OCI-LY7 (cell line): ENCODE results near the gene PRB2. TPM values are rescaled to one million over a fixed set of nuclear protein-coding genes. Genes with fewer than 3 reads are reported as not detected.
"Not testable (repeated sequence)": the region's sequence is repeated elsewhere in the genome, so short reads cannot be mapped to it uniquely, and the experiment has no call there.

Source experiments
- BruUV-seq: library from RNA; stranded (reverse); fragments of 400-500 nt; replicated peaks from 2 replicates; lab custom pipeline; 2021; lab: Mats Ljungman, UMichigan
- CTCF ChIA-PET: fragments of 300-600 bp; sonication (Branson Sonifier 250); formaldehyde crosslinking; loops from one replicate; lab custom pipeline; 2022; ENCODE audit warnings: antibody characterized with exemption; ENCODE audit not compliant: unreplicated experiment; lab: Charles Lee
- POLR2A ChIA-PET: fragments of 300-600 bp; sonication (Branson Sonifier 250); formaldehyde crosslinking; loops from one replicate; lab custom pipeline; 2022; ENCODE audit warnings: antibody characterized with exemption; lab: Charles Lee
- DNase-seq: peaks from one replicate; pipeline ENCODE4 v3.0.0-alpha.2; 2015; ENCODE audit warnings: low spot score
- H2AFZ ChIP-seq: fragments of 200-600 bp; sonication (generic), shearing (Covaris generic); 2 replicates; pipeline ENCODE4 v1.6.1; 2014; ENCODE audit warnings: mild to moderate bottlenecking, antibody characterized with exemption, low read length, moderate library complexity
- H3K27ac ChIP-seq: fragments of 200-600 bp; sonication (generic); 2 replicates; pipeline ENCODE4 v1.5.1; 2014; ENCODE audit warnings: mixed run types, low read depth, mild to moderate bottlenecking, moderate library complexity, low read length, inconsistent platforms; ENCODE audit not compliant: poor library complexity, severe bottlenecking
- H3K36me3 ChIP-seq: fragments of 200-600 bp; sonication (generic); 2 replicates; pipeline ENCODE4 v1.6.1; 2014; ENCODE audit warnings: mild to moderate bottlenecking, antibody characterized with exemption, low read length, moderate library complexity, mixed read lengths; ENCODE audit not compliant: insufficient read depth
- H3K4me1 ChIP-seq: fragments of 200-600 bp; sonication (generic); 2 replicates; pipeline ENCODE4 v1.5.1; 2014; ENCODE audit warnings: mild to moderate bottlenecking, low read length; ENCODE audit not compliant: insufficient read depth, poor library complexity, severe bottlenecking
- H3K4me2 ChIP-seq: fragments of 200-600 bp; sonication (generic); 2 replicates; pipeline ENCODE4 v1.6.1; 2014; ENCODE audit warnings: mild to moderate bottlenecking, low read length
- H3K4me3 ChIP-seq: fragments of 200-600 bp; sonication (generic); 2 replicates; pipeline ENCODE4 v1.5.1; 2014; ENCODE audit warnings: mild to moderate bottlenecking, low read depth, low read length; ENCODE audit not compliant: poor library complexity, severe bottlenecking
- H3K79me2 ChIP-seq: fragments of 200-600 bp; sonication (generic); 2 replicates; pipeline ENCODE4 v1.6.1; 2016; ENCODE audit warnings: low read depth, mild to moderate bottlenecking, low read length, moderate library complexity, mixed read lengths; ENCODE audit not compliant: insufficient read depth
- H3K9me2 ChIP-seq: fragments of 200-600 bp; sonication (generic); 2 replicates; pipeline ENCODE4 v1.6.1; 2016; ENCODE audit warnings: mild to moderate bottlenecking, low read length, mixed read lengths; ENCODE audit not compliant: insufficient read depth
- H3K9me3 ChIP-seq: fragments of 200-600 bp; sonication (generic); 2 replicates; pipeline ENCODE4 v1.6.1; 2014; ENCODE audit warnings: mild to moderate bottlenecking, mixed run types, low read length, mixed read lengths
- H4K20me1 ChIP-seq: fragments of 200-600 bp; sonication (generic); 2 replicates; pipeline ENCODE4 v1.6.1; 2014; ENCODE audit warnings: mild to moderate bottlenecking, antibody characterized with exemption, low read length, moderate library complexity, mixed read lengths; ENCODE audit not compliant: insufficient read depth
- CTCF ChIP-seq: fragments of 200-600 bp; sonication (generic); conservative IDR thresholded peaks from 2 replicates; pipeline ENCODE4 v1.5.1; 2014; ENCODE audit warnings: mild to moderate bottlenecking, antibody characterized with exemption, low read length, moderate library complexity, mixed read lengths
- EZH2phosphoT487 ChIP-seq: fragments of 200-600 bp; sonication (generic); IDR thresholded peaks from 2 replicates; pipeline ENCODE4 v1.6.1; 2018; ENCODE audit warnings: low read depth, borderline replicate concordance, mild to moderate bottlenecking, mixed run types, antibody characterized with exemption, low read length, moderate library complexity, mixed read lengths
- intact Hi-C: fragments of 100-400 bp; cut with micrococcal nuclease; formaldehyde crosslinking; loops from one replicate; pipeline ENCODE4 v1.10.0; 2022; ENCODE audit not compliant: unreplicated experiment
- total RNA-seq, 2 experiments: library from RNA; depleted of rRNA in 1 of 2; stranded (reverse); fragments of >200 nt in 1 of 2; shearing (Covaris generic) in 1 of 2; gene quantifications; 2 replicates each; pipeline ENCODE4 v1.2.3, GENCODE V29; 2014 to 2022

Gene PRB2
- total RNA-seq, 2 experiments from 2014 or later, result not detected

- intact Hi-C loops, result no loop called here
- Histone ChIP-seq H3K4me1 (no peaks in the 10 kb centered on the region), H3K79me2 (no peaks in the 10 kb centered on the region), H3K36me3 (no peaks in the 10 kb centered on the region), H3K4me2 (no peak overlapping the region), H2AFZ (no peak overlapping the region), H4K20me1 (no peaks in the 10 kb centered on the region), H3K27ac (no peak overlapping the region), H3K4me3 (no peak overlapping the region), H3K9me2 (no peaks in the 10 kb centered on the region), H3K9me3 (no peaks in the 10 kb centered on the region)
- POLR2A ChIA-PET, result no interaction called here
- no peak for DNase-seq
- BruUV-seq, result no TSS peak
- TF ChIP-seq EZH2phosphoT487, result no peak
- TF ChIP-seq CTCF, result no peak
- CTCF ChIA-PET, result no interaction called here
Observed at GRCh38 chr12:11361151-11361550, 34.2 kb downstream of the PRB2 start.

GRCh38 chr12:11360205-11360883, 35.0 kb downstream of the PRB2 start:
- H4K20me1 ChIP-seq, CTCF ChIA-PET, H3K79me2 ChIP-seq, H3K4me2 ChIP-seq, H2AFZ ChIP-seq, POLR2A ChIA-PET, H3K27ac ChIP-seq, intact Hi-C loops, DNase-seq, BruUV-seq, H3K4me1 ChIP-seq, H3K4me3 ChIP-seq, H3K9me2 ChIP-seq, H3K36me3 ChIP-seq, H3K9me3 ChIP-seq: not testable (repeated sequence)

- CTCF ChIA-PET, H3K4me2 ChIP-seq, H2AFZ ChIP-seq, H3K9me2 ChIP-seq, H3K4me3 ChIP-seq, H3K9me3 ChIP-seq, H3K27ac ChIP-seq, BruUV-seq, DNase-seq, H3K36me3 ChIP-seq, H3K4me1 ChIP-seq, H3K79me2 ChIP-seq, H4K20me1 ChIP-seq: not testable (repeated sequence)
- POLR2A ChIA-PET, result interaction anchor here (0.6 kb wide), 1 partner anchor 519 kb away, joined by 3 read pairs; no protein-coding TSS in a partner anchor
- intact Hi-C loops, result loop anchor here (10.0 kb wide), 1 partner anchor 833 kb away; no protein-coding TSS in a partner anchor
Observed at GRCh38 chr12:11351736-11352135, 43.6 kb downstream of the PRB2 start.
